ENCODE data around the gene ZNF335. TPM values are rescaled to one million over a fixed set of nuclear protein-coding genes. Genes with fewer than 3 reads are reported as not detected.

ZNF335 gene
- total and polyA plus RNA-seq, 2 of the 13 experiments (the other 11 are each of a cell fraction or from before 2014, with no cell fraction given), result 9.7 to 13.7 TPM

DNA sequence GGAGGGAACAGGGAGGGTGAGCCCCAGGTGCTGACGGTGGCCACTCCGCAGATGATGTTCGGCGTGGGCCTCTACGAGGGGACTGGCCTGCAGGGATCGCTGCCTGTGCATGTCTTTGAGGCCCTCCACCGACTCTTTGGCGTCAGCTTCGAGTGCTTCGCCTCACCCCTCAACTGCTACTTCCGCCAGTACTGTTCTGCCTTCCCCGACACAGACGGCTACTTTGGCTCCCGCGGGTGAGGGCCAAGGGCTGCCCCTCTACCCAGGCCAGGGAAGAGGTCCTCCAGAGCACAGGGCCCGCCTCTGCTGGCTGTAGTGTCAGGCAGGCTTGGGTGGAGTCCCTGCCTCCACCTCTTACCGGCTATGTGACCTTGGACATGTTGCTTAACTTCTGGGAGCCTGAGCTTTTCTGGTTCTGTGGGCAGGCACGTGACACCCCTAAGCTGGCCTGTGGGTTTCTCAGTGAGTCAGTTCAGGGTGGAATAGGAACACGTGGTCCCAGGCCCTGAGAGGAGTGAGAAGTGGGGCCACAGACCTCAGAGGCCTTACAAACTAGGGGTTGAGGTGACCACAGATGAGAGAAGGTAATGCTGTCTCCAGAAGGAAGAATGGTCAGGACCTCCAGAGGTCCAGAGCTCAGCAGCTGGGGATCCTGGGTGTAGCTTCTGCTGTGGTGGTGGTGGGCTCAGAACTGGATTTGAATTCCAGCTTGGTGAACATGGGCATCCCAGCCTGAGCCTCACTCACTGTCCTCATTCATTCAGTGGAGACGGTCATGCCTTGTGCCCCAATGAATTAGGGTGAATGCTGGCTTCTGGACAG lies 25.6 kb downstream of the ZNF335 start (continued):
- TF ChIP-seq PRPF4 (IDR thresholded peaks at IDR 0.05; ENCODE audit: low read depth, low read length, poor library complexity, severe bottlenecking) (peak; percentile 77), CEBPG (CRISPR knock-in tag; IDR thresholded peaks at IDR 0.05) (peak; percentile 100), LCORL (IDR thresholded peaks at IDR 0.05) (no peak), LCORL (CRISPR knock-in tag; IDR thresholded peaks at IDR 0.05) (peak; percentile 92; the same call in 1 of the 2 replicates), ZNF354B (CRISPR knock-in tag; IDR thresholded peaks at IDR 0.05) (no peak), HNRNPL (IDR thresholded peaks at IDR 0.05; ENCODE audit: low read depth, low read length) (0 out of 2 replicates have a peak, but pooled peaks have one; percentile 56), SOX5 (CRISPR knock-in tag; IDR thresholded peaks at IDR 0.05; ENCODE audit: borderline replicate concordance) (peak; percentile 88), MAFF (IDR thresholded peaks at IDR 0.05; ENCODE audit: low read depth, low read length) (0 out of 2 replicates have a peak, but pooled peaks have one; percentile 1), KDM6A (CRISPR knock-in tag; IDR thresholded peaks at IDR 0.05; ENCODE audit: low read depth) (peak; percentile 69), ZNF17 (CRISPR knock-in tag; IDR thresholded peaks at IDR 0.05) (no peak), HOXA5 (CRISPR knock-in tag; IDR thresholded peaks at IDR 0.05) (peak; percentile 95), ZNF546 (CRISPR knock-in tag; conservative IDR thresholded peaks at IDR 0.05) (no peak), KLF12 (CRISPR knock-in tag; IDR thresholded peaks at IDR 0.05; ENCODE audit: borderline replicate concordance) (peak; percentile 95), ZNF431 (CRISPR knock-in tag; IDR thresholded peaks at IDR 0.05; ENCODE audit: borderline replicate concordance, low read depth) (peak; percentile 93), ZNF335 (CRISPR knock-in tag; IDR thresholded peaks at IDR 0.05) (peak; percentile 97), STAT5B (CRISPR knock-in tag; IDR thresholded peaks at IDR 0.05) (0 out of 2 replicates have a peak, but pooled peaks have one; percentile 35), ZBTB21 (CRISPR knock-in tag; IDR thresholded peaks at IDR 0.05) (peak; percentile 14; the same call in 1 of the 2 replicates), KDM1A (CRISPR knock-in tag; IDR thresholded peaks at IDR 0.05) (peak; percentile 87), KDM2A (CRISPR knock-in tag; IDR thresholded peaks at IDR 0.05; ENCODE audit: borderline replicate concordance, low read depth) (peak; percentile 91), PHF5A (CRISPR knock-in tag; IDR thresholded peaks at IDR 0.05; ENCODE audit: low read depth, unreplicated experiment) (peak; percentile 98), MTF1 (CRISPR knock-in tag; IDR thresholded peaks at IDR 0.05) (no peak)
- TF ChIP-seq, protein P1, sequence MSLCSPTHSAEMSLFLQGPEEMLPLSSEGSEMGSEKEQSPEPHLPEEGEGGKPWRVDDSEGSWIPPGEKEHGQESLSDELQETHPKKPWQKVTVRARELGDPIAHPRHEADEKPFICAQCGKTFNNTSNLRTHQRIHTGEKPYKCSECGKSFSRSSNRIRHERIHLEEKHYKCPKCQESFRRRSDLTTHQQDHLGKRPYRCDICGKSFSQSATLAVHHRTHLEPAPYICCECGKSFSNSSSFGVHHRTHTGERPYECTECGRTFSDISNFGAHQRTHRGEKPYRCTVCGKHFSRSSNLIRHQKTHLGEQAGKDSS (CRISPR knock-in tag; IDR thresholded peaks at IDR 0.05; ENCODE audit: borderline replicate concordance, low read depth), result peak; percentile 96
- TF ChIP-seq, protein P2, sequence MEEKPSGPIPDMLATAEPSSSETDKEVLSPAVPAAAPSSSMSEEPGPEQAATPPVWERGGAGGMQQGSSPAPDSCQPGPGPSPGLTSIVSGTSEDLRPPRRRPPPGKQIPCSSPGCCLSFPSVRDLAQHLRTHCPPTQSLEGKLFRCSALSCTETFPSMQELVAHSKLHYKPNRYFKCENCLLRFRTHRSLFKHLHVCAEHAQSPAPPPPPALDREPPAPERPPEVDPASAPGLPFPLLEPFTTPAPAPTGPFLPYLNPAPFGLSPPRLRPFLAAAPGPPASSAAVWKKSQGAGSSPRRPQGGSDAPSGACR (CRISPR knock-in tag; IDR thresholded peaks at IDR 0.05), result peak; percentile 42; the same call in 1 of the 2 replicates
- TF ChIP-seq, protein P3, sequence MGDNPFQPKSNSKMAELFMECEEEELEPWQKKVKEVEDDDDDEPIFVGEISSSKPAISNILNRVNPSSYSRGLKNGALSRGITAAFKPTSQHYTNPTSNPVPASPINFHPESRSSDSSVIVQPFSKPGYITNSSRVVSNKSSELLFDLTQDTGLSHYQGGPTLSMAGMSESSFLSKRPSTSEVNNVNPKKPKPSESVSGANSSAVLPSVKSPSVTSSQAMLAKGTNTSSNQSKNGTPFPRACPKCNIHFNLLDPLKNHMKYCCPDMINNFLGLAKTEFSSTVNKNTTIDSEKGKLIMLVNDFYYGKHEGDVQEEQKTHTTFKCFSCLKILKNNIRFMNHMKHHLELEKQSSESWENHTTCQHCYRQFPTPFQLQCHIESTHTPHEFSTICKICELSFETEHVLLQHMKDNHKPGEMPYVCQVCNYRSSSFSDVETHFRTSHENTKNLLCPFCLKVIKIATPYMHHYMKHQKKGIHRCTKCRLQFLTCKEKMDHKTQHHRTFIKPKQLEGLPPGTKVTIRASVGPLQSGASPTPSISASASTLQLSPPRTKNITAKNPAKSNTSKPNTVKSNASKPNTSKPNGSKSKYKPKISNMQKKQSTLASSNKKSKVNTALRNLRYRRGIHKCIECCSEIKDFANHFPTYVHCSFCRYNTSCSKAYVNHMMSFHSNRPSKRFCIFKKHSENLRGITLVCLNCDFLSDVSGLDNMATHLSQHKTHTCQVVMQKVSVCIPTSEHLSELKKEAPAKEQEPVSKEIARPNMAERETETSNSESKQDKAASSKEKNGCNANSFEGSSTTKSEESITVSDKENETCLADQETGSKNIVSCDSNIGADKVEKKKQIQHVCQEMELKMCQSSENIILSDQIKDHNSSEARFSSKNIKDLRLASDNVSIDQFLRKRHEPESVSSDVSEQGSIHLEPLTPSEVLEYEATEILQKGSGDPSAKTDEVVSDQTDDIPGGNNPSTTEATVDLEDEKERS (CRISPR knock-in tag; IDR thresholded peaks at IDR 0.05), result peak; percentile 78

Data from HepG2 (cell line).